VCaP (cell line): ENCODE results near the gene GSX1.
"Not testable (repeated sequence)": the region's sequence is repeated elsewhere in the genome, so short reads cannot be mapped to it uniquely, and the experiment has no call there.

ENCODE experiments used
- H3K27ac ChIP-seq: fragments of 450-650 bp; 2 replicates; pipeline ENCODE4 v1.5.1; 2017
- TF ChIP-seq, protein P1 (sequence below): fragments of 450-650 bp; conservative IDR thresholded peaks from 2 replicates; pipeline ENCODE4 v1.5.1; 2017; ENCODE audit warnings: mild to moderate bottlenecking, moderate library complexity

GSX1 gene

DNA sequence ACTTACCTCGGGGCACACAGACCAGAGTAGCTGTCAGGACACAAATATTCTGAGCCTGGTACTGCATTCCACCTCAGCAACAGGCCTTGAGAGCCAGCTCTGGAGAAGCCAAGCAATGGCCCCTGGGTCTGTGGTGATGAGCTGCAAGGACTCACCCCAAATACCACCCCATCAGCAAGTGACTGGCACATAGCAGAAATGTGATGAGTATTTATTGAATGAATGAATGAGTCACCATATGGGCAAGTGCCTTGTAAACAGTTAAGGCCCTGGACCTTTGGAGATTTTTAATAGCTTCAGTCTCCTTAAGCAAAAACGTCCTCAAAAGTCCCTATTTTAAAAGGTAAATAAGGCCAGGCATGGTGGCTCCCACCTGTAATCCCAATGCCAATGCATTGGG is 18.2 kb downstream of the GSX1 start:
- H3K27ac ChIP-seq = no peak overlapping the region
- TF ChIP-seq, protein P1, sequence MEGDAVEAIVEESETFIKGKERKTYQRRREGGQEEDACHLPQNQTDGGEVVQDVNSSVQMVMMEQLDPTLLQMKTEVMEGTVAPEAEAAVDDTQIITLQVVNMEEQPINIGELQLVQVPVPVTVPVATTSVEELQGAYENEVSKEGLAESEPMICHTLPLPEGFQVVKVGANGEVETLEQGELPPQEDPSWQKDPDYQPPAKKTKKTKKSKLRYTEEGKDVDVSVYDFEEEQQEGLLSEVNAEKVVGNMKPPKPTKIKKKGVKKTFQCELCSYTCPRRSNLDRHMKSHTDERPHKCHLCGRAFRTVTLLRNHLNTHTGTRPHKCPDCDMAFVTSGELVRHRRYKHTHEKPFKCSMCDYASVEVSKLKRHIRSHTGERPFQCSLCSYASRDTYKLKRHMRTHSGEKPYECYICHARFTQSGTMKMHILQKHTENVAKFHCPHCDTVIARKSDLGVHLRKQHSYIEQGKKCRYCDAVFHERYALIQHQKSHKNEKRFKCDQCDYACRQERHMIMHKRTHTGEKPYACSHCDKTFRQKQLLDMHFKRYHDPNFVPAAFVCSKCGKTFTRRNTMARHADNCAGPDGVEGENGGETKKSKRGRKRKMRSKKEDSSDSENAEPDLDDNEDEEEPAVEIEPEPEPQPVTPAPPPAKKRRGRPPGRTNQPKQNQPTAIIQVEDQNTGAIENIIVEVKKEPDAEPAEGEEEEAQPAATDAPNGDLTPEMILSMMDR = no peak

GRCh38 chr13:27813826-27814225 is 21.5 kb downstream of the GSX1 start:
- TF ChIP-seq, protein P1 = no peak
- no peak overlapping the region for H3K27ac ChIP-seq

- H3K27ac ChIP-seq = not testable (repeated sequence)
Observed at GRCh38 chr13:27817832-27818231, 25.5 kb downstream of the GSX1 start.

DNA sequence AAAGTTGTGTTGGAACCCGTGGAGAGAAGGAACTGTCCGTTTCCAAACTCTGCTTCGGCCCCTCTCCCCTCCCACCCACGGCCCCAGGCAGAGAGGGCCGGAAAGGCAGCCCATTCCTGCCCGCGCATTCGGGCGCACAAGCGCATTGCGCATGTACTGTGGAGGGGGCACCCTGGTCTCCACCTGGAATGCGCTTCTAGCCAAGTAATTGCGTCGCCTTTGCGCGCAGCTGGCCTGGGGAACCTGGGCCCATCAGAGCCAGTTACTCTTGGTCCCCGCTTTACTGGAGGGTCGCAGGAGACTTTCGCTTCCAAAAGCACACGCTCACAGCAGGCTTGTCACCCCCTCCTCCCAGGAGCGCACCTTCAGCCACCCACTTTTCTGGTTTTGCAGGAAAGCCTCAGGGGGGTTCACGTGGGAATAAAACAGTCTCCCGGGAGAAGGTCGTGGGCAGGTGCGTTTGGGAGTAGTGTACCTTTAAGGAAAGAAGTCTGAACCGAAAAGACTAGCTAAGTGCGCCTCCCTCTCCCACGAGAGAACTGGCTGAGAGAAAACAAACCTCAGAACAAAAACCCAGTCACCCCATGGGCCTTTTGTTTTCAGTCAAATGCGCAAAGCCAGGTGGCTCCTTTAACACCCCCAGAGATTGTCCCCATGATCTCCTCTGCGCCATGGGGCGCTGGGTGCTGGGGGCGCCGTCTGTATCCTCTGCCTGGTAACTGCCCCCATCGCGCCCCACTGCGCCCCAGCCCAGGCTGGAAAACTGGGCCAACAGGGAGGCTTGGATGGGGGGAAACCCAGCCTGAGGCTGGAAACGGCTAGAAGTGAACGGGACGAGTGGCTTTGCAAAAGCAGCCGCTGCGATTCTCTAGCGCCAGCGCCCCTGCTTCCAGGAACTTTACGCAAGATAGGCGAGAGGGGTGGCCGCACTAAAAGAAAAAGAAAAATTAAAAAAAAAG is 28.5 kb downstream of the GSX1 start:
- TF ChIP-seq, protein P1 = no peak
- no peak overlapping the region for H3K27ac ChIP-seq

DNA sequence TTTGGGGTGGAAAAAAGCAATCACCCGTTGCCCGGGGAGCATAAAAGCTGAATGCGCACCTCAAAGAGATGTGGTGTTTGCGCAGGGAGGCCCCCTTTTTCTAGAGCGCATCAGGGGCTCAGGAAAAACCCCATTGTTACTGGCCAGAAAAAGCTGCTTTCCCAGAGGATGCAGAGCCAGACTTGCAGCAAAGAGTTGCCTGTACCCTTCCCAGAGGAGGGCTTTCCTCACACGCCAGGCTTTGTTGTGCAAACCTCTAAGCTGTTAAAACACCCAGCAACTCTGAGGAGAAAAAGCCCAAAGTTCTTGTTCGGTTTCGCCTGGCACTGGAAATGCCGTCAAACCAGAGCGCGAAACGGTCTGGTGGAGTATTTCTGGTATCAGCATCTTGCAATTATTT is 29.3 kb downstream of the GSX1 start:
- TF ChIP-seq, protein P1 = no peak
- no peak overlapping the region for H3K27ac ChIP-seq

DNA sequence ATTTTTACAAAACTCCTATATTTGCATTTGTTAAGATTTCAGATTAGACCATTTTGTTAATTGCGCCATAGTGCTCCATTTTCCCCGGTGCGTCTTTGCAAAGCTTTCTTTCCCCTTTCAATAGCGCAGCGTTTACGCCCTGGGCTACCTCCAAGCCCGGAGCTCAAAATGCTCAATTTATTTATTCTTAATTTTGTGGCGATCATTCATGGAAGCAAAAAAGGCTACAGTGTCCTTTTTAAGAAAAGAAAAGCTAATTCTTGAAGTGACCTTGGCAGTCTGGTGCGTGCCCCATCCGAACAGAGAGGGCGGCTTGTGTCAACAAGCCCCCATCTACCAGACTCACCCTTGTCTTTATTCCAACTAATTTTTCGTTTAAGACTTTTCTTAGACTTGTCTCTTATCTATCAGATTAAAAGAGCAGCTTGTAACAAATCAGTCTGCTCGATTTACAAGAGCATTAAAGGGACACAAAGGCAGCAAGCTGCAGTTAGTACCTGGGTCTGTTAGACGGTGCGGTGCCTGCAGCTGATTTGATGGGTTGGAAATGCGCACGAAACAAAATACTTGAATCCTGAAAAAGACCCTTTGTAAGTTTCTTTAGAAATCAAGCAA is 30.1 kb downstream of the GSX1 start:
- TF ChIP-seq, protein P1 = no peak
- H3K27ac ChIP-seq = no peak overlapping the region

DNA sequence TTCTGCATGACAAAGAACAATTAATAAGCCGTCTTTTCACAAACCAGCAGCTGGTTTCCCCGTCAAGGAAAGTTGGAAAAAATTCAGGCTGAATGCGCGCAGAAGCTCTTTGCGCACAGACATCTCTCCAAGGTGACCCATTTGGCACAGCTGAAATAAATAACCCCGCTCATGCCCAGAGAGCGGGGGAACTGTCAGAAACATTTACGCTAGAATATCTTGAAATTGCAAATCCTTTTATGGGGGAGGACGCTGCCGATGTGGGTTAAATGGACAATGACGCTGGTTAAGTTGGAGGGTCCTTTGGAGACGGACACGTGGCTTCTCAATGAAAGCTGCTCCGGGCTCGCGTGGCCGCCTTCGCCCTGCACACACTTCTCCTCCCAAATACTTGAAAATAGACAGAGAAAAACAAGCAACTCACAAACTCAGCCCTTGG is 30.6 kb downstream of the GSX1 start:
- TF ChIP-seq, protein P1 = no peak

DNA sequence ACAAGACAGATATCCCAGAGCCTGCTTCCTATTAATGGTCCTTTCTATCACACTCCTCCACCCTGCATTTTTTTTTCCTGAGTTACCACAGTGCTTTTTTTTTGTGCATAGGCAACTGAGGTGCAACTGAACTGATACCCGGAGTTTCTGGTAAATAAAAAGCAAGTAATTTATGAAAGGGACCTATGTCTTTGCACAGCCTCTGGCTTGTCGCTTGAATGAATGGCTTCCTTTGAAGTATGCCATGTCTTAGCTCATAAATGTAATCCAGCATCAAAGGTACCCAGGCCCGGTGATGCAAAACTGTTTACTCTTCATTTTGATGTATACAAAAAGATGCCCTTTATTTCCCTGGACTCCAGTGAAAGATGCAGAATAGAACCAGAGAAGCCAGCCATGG is 31.8 kb downstream of the GSX1 start:
- H3K27ac ChIP-seq = no peak overlapping the region
- TF ChIP-seq, protein P1 = no peak

More for the DNA sequence above, 30.6 kb downstream of the GSX1 start:
- no peak overlapping the region for H3K27ac ChIP-seq
